ENCODE measurements around the gene RXRB.
A peak's percentile ranks its signal among the peaks of the same experiment; 100 is the strongest.

RXRB gene

GRCh38 chr6:33211666-33212422, 11.4 kb upstream of the RXRB start:
- no peak for DNase-seq

DNA sequence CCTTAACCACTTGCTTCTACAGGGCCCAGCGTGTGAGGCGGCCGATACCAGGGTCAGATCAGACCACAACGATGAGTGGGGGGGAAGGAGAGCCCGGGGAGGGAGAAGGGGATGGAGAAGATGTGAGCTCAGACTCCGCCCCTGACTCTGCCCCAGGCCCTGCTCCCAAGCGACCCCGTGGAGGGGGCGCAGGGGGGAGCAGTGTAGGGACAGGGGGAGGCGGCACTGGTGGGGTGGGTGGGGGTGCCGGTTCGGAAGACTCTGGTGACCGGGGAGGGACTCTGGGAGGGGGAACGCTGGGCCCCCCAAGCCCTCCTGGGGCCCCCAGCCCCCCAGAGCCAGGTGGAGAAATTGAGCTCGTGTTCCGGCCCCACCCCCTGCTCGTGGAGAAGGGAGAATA, 10.7 kb upstream of the RXRB start:
- no peak for DNase-seq

GRCh38 chr6:33209856-33210255, 9.4 kb upstream of the RXRB start:
- DNase-seq: no peak

DNA sequence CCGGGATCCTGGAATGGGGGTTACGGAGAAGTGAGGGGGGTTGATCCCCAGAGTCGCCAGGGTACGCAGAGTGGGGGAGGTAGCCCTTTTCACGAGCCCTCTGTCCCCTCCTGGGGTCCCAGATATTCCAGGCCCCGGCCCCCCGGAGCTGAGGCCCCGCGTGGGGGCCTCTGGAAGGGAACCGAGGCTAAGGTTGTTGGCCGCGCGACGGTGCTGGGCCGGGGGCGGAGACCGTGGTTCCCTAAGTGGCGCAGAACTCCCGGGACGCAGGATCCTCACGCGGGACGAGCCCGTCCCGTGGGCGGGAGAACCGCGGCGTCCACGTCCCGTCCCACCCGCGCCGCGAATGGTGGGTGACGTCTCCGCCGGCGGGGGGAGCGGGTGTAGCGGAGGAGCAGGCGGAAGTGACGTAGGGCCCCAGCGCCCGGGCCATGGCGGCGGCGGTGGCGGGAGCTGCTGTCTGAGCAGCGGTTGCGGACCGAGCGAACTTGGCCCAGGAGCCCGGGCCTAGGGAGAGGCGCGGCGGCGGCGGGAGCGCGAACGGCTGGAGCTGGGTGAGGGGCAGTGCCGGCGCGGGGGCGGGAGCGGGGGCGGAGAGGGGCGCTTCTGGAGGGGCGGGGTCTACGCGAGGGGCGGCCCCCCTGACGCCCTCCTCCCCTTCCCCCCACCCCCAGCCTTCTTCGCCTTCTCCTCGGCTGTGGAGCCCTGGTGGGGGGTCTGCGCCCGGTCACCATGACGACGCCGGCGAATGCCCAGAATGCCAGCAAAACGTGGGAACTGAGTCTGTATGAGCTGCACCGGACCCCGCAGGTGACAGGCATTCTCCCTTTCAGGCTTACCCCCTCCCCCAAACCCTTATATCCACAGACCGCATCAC, 7.9 kb upstream of the RXRB start, which contains the start of gene RING1:
Gene RING1 (plus strand): TSS at position 410 of the 877 bp plus-strand sequence. CDS start 323 bp downstream, at position 733.
- peak; percentile 77 to 90 (median 85) for DNase-seq

DNA sequence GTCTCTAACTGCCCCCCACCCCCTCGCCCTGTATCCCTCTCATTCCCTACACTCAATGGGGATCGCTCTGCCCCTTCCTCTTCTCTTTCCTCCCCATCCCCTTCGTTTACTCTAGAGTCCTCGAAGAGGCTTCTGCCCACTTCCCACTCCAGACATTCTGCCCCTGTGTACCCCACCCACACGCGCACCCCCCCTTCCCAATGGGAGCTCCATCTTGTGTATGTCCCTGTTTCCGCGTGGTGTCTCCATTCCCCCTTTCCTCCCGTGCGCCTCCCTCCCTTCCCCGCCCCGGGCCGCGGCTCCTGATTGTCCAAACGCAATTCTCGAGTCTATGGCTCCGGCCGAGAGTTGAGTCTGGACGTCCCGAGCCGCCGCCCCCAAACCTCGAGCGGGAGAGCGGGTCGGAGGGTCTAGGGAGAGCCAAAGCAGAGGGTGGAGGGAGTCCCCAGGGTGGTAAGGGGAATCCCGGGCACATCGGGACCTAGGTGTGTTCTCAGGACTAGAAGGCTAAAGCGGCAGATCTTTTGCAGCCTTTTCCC, 7.2 kb upstream of the RXRB start:
- DNase-seq: no peak

GRCh38 chr6:33206864-33207551, 6.5 kb upstream of the RXRB start:
- no peak for DNase-seq

- DNase-seq: no peak
Measured at GRCh38 chr6:33206027-33206863, 5.8 kb upstream of the RXRB start.

DNA sequence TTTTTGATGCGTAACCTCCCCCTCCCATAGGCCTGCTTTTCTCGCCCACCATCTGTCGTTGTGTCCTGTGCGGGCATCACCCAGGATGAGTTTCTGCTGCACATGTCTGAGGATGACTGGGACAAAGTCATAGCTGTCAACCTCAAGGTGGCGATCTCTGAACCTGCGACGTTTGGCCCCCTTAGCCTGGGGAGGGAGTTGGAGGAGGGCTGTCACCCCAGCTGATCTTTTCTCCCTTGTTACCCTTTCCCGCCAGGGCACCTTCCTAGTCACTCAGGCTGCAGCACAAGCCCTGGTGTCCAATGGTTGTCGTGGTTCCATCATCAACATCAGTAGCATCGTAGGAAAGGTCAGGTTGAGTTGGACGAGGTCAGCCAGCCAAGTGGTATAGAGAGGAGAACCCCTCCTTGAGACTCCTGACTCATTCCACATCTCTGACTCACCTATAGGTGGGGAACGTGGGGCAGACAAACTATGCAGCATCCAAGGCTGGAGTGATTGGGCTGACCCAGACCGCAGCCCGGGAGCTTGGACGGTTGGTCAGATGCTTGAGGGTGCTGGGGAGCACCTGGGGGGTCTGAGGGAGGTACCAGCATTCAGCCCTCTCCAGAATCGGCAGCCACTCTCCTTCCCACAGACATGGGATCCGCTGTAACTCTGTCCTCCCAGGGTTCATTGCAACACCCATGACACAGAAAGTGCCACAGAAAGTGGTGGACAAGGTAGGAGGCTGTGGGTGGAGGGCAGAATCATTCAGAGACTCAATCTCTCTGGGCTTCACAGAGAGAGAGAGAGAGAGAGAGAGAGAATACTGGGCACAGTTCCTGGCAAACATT, 4.9 kb upstream of the RXRB start:
- peak in 1 of 5 donors; percentile 33 for DNase-seq

- DNase-seq: peak; percentile 82 to 89 (median 88)
Measured at GRCh38 chr6:33204415-33205190, 4.1 kb upstream of the RXRB start, which contains the start of gene HSD17B8. TSS of gene HSD17B8 (plus strand) at chr6:33204655. CDS start at chr6:33204669, 14 bp downstream.

DNA sequence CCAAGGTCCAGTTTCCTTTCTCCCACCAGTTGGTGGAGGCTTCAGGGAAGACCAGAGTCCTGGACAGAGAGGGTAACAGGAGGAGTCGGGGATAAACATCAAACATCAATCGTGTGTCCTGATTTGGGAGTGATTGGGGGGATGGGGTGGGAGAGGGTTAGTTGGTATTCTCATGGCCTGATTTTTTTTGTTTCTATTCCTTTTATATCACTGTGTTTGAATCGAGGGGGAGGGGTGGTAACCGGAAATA, 3.6 kb upstream of the RXRB start:
- DNase-seq: no peak

- DNase-seq: no peak
Measured at GRCh38 chr6:33203443-33204164, 3.1 kb upstream of the RXRB start.

DNA sequence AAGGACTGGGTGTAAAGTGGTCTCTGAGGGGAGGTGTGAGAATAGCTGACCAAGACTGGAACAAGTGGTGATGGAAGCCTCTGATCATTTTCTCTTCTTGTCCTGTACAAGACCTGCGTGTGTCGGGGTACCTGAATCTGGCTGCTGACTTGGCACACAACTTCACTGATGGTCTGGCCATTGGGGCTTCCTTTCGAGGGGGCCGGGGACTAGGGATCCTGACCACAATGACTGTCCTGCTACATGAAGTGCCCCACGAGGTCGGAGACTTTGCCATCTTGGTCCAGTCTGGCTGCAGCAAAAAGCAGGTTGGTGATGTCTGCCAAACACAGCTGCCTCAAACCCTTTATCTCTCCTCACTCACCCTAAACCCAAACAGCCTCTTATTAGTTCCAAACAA, 2.3 kb upstream of the RXRB start:
- DNase-seq: no peak

GRCh38 chr6:33201935-33202334, 1.5 kb upstream of the RXRB start:
- no peak for DNase-seq

GRCh38 chr6:33201147-33201545, 681 bp upstream of the RXRB start:
- no peak for DNase-seq

DNA sequence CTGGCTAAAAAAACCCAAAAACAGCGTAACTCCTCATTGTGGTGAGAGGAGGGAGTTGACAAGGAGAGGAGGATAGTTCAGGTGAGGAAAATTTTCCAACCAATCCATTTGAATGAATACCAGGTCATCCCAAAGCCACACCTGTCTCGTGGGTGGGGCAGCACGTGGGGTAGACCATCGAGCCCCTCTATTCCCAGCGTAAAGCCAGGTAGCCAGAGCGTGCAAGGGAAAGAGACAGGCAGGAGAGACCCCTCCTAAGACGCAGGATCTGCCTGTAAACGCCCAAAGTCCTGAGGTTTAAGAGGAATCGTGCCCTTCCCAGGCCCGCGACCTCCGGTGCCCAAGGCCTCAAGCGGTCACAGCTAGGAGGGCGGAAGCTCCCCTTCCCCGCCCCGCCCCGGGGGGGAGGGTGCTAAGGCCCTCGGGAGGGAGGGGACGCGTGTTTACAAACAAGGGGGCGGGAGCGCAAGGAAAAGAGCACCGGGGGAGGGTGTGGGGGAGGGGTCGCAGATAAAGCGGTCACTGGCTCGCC, 712 bp downstream of the RXRB start:
- DNase-seq: peak in 3 of 5 donors; percentile 56 to 83 (median 67)

DNA sequence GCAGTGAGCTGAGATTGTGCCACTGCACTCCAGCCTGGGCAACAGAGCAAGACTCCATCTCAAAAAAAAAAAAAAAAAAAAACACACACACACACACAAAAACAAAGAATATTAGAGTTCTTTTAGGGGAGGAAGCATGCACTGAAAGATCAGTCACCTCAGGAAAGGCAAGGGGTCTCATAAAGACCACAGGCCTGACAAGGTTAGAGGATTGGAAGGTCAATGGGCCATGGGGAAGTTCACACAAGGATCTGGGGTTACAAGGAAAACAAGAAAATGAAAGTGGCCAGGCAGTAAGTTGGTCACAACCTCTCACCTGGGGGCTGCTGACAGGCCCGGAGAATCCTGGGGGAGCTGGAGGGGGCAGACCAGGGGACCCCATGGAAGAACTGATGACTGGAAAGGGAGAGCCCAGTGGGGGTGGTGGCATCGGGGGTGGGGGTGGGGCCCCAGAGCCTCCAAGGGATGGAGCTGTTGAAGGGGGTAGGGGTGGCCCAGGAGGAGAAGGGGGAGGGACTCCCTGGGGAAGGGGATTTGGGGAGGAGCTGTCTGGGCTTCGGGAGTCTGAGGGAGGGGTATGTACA, 1.5 kb downstream of the RXRB start:
- DNase-seq: no peak

GRCh38 chr6:33198159-33198852, 2.2 kb downstream of the RXRB start:
- no peak for DNase-seq

GRCh38 chr6:33197431-33198048, 2.9 kb downstream of the RXRB start:
- DNase-seq: peak in 1 of 5 donors; percentile 53
